ENCODE data around the gene PSG7.
"Not testable (repeated sequence)": the region's sequence is repeated elsewhere in the genome, so short reads cannot be mapped to it uniquely, and the experiment has no call there.

GRCh38 chr19:42880621-42881020, 56.4 kb downstream of the PSG7 start:
- not testable (repeated sequence) for TF ChIP-seq POLR2A, CTCF (IDR thresholded peaks at IDR 0.05)

All from adrenal gland (tissue), 5 donors.